ENCODE data around the gene CCNQ. TPM values are rescaled to one million over a fixed set of nuclear protein-coding genes. Genes with fewer than 3 reads are reported as not detected.

Gene CCNQ
- total RNA-seq, 5 donors from 2014 or later (not counting 1 experiment from before 2014, with no cell fraction given) = 12.5 to 29.8 (median 25.5) TPM

DNA sequence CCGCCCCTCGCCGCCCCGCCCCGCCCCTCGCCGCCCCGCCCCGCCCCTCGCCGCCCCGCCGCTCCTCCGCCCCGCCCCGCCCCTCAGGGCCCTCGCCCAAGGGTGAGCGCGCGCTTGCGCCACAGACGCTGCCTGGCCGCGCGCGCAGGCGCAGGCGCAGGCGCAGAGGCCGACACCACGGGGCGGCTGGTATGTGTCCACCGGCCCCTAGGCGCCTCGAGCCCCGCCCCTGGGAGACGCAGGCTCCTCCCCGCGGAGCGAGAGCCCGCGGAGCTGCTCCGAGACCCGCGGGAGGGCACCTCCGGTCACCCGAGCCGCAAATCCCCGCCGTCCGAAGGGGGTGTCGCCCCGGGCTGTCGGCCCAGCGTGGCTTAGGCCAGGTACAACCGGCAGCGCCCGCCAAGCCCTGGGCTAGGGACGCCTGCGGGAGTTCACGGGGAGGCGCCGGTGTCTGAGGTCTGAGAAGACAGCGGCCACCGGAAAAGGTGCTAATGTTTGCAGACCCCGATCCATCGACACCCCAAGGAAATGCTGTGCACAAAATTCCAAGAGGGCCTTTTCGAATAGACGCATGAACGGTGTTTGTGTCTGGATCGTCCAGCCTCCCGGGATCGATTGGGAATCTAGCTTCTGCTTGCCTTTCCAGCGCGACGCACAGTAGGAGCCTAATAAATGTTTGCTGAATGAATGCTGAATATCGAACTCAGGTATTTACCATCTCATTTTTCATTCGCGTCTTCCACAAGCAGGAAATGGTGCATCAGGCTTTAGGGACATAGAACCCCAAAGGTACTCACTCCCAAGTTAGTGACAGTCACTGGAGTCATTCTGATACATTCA, 473 bp upstream of the CCNQ start:
- H3K36me3 Mint-ChIP-seq = peaks cover 5% of the 10 kb centered on the region
- peaks cover 48 to 59% (median 58%) of the 10 kb centered on the region in 3 donors for H3K4me1 Mint-ChIP-seq
- DNase-seq = peak; percentile 56 to 91 (median 74)
- H3K4me3 Mint-ChIP-seq = peak overlapping the region; percentile 76 to 87 (median 82)
- Histone ChIP-seq H3K27ac (ENCODE audit: low read length) (no peak overlapping the region), H3K36me3 (ENCODE audit: control insufficient read depth in 2 of 2, extremely low read depth in 1 of 2, insufficient read depth in 1 of 2, low read length in 1 of 2) (peaks cover 0 to 14% of the 10 kb centered on the region in 2 donors), H3K4me3 (ENCODE audit: control insufficient read depth in 1 of 2, extremely low read depth in 1 of 2, low read length in 1 of 2) (peak overlapping the region; percentile 48 to 73), H3K27me3 (replicated peaks in 1 of 2; ENCODE audit: control insufficient read depth in 2 of 2, extremely low read depth in 1 of 2, insufficient read depth in 2 of 2, low read length in 1 of 2) (no peaks in the 10 kb centered on the region), H3K4me1 (ENCODE audit: control insufficient read depth in 1 of 2, extremely low read depth in 1 of 2, insufficient read depth in 2 of 2, low read length in 2 of 2) (peaks cover 2 to 52% of the 10 kb centered on the region in 2 experiments), H3K9me3 (no peaks in the 10 kb centered on the region)
- 0% methylated on average over 45 of the region's 79 CpGs for WGBS (ENCODE audit: insufficient coverage)
- H3K27me3 Mint-ChIP-seq = peaks cover 0 to 13% of the 10 kb centered on the region in 2 donors
- ChIA-PET POLR2A (no interaction called here), CTCF (interaction anchor here (0.5 to 1.7 kb wide), 4 partner anchors 10 to 97 kb away, joined by 3 to 6 read pairs (median 4); no protein-coding TSS in a partner anchor)
- no peaks in the 10 kb centered on the region for H3K9me3 Mint-ChIP-seq
- ATAC-seq (replicated peaks in 1 of 4) = peak; percentile 83 to 86 (median 84)
- peak overlapping the region; percentile 69 to 84 for H3K27ac Mint-ChIP-seq

GRCh38 chrX:153596981-153597750, 1.8 kb downstream of the CCNQ start:
- WGBS (ENCODE audit: insufficient coverage) = no CpG with 5 or more reads among the region's 6 CpGs
- H3K9me3 Mint-ChIP-seq = no peaks in the 10 kb centered on the region
- peak overlapping the region; percentile 82 to 87 (median 85) for H3K4me3 Mint-ChIP-seq
- no peak for ATAC-seq (replicated peaks in 1 of 4)
- Histone ChIP-seq H3K27ac (ENCODE audit: low read length) (no peak overlapping the region), H3K4me1 (ENCODE audit: control insufficient read depth in 1 of 2, extremely low read depth in 1 of 2, insufficient read depth in 2 of 2, low read length in 2 of 2) (peaks cover 2 to 39% of the 10 kb centered on the region in 2 experiments), H3K9me3 (no peaks in the 10 kb centered on the region), H3K36me3 (ENCODE audit: control insufficient read depth in 2 of 2, extremely low read depth in 1 of 2, insufficient read depth in 1 of 2, low read length in 1 of 2) (peaks cover 4 to 34% of the 10 kb centered on the region in 2 donors), H3K27me3 (replicated peaks in 1 of 2; ENCODE audit: control insufficient read depth in 2 of 2, extremely low read depth in 1 of 2, insufficient read depth in 2 of 2, low read length in 1 of 2) (no peaks in the 10 kb centered on the region), H3K4me3 (ENCODE audit: control insufficient read depth in 1 of 2, extremely low read depth in 1 of 2, low read length in 1 of 2) (no peak overlapping the region)
- POLR2A ChIA-PET = no interaction called here
- H3K36me3 Mint-ChIP-seq = peaks cover 8% of the 10 kb centered on the region
- H3K27me3 Mint-ChIP-seq = peaks cover 0 to 10% of the 10 kb centered on the region in 2 donors
- H3K27ac Mint-ChIP-seq = peak overlapping the region in 1 of 2 donors; percentile 59
- no peak for DNase-seq
- CTCF ChIA-PET = interaction anchor here in 1 of 2 donors (0.6 kb wide), 1 partner anchor 69 kb away, joined by 4 read pairs; no protein-coding TSS in a partner anchor
- peaks cover 37 to 41% (median 40%) of the 10 kb centered on the region in 3 donors for H3K4me1 Mint-ChIP-seq

DNA sequence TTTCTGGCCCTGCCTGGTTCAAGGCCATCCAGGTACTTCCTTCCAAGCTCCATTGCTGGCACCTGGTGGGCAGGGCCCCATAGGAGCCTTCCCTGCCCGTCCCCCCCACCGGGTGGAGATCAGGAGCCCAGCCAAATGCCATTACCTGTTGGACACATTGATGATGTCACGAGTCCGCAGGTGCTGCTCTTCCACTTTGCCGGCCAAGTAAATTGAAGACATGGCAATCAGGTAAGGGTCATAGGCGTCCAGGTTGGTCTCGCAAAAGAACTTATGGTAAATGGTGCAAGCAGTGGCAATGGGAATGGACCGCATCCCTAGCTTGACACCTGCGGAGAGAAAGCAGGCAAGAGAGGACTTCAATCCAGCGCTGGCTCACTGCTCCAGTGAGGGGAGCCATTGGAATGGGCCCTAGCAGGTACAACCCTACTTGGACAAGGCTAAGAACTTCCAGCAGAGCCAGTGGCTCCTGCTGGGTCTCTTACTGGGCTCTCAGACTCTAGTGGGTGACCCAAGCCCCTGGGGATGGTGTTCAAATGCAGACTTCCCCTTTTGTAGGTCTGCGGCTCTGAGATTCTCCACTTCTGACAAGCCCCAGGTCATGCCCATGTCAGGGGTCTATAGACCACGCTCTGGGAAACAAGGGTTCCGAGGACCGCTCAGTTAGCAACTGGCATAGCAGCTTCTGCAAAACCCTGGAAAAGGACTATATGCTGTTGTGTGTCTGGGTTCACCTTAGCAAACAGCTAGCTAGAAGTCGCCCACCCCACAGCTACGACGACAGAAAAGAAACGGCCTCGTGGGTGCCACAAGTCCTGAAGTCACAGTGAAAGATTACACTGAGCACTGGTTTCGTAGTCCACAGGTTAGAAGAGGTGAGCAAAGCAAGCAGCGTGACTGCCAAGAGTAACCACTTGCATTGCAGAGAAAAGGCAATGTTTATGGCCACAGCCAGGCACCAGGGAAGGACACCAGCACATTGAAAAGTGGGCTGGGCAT, 2.8 kb downstream of the CCNQ start:
- no peak for ATAC-seq (replicated peaks in 1 of 4)
- Histone ChIP-seq H3K27ac (ENCODE audit: low read length) (no peak overlapping the region), H3K9me3 (no peaks in the 10 kb centered on the region), H3K4me3 (ENCODE audit: control insufficient read depth in 1 of 2, extremely low read depth in 1 of 2, low read length in 1 of 2) (no peak overlapping the region), H3K4me1 (ENCODE audit: control insufficient read depth in 1 of 2, extremely low read depth in 1 of 2, insufficient read depth in 2 of 2, low read length in 2 of 2) (peaks cover 2 to 39% of the 10 kb centered on the region in 2 experiments), H3K36me3 (ENCODE audit: control insufficient read depth in 2 of 2, extremely low read depth in 1 of 2, insufficient read depth in 1 of 2, low read length in 1 of 2) (peaks cover 10 to 35% of the 10 kb centered on the region in 2 donors), H3K27me3 (replicated peaks in 1 of 2; ENCODE audit: control insufficient read depth in 2 of 2, extremely low read depth in 1 of 2, insufficient read depth in 2 of 2, low read length in 1 of 2) (no peaks in the 10 kb centered on the region)
- WGBS (ENCODE audit: insufficient coverage) = 99% methylated on average over 9 of the region's 21 CpGs
- no peak for DNase-seq
- H3K36me3 Mint-ChIP-seq = peaks cover 15% of the 10 kb centered on the region
- H3K4me1 Mint-ChIP-seq = peaks cover 34 to 35% (median 35%) of the 10 kb centered on the region in 3 donors
- no peak overlapping the region for H3K27ac Mint-ChIP-seq
- CTCF ChIA-PET = interaction anchor here in 1 of 2 donors (1.0 kb wide), 1 partner anchor 67 kb away, joined by 3 read pairs; no protein-coding TSS in a partner anchor
- POLR2A ChIA-PET = no interaction called here
- peak overlapping the region in 1 of 3 donors; percentile 82 for H3K4me3 Mint-ChIP-seq
- peaks cover 0 to 6% of the 10 kb centered on the region in 2 donors for H3K27me3 Mint-ChIP-seq
- H3K9me3 Mint-ChIP-seq = no peaks in the 10 kb centered on the region

GRCh38 chrX:153595387-153595786, 3.6 kb downstream of the CCNQ start:
- CTCF ChIA-PET = interaction anchor here (0.6 to 1.0 kb wide), 2 partner anchors 68 to 73 kb away, joined by 3 read pairs; no protein-coding TSS in a partner anchor
- H3K4me3 Mint-ChIP-seq = no peak overlapping the region
- WGBS (ENCODE audit: insufficient coverage) = 80% methylated on average over 1 of the region's 11 CpGs

GRCh38 chrX:153593811-153594500, 5.0 kb downstream of the CCNQ start:
- Histone ChIP-seq H3K4me3 (ENCODE audit: control insufficient read depth in 1 of 2, extremely low read depth in 1 of 2, low read length in 1 of 2) (no peak overlapping the region), H3K9me3 (no peaks in the 10 kb centered on the region), H3K36me3 (ENCODE audit: control insufficient read depth in 2 of 2, extremely low read depth in 1 of 2, insufficient read depth in 1 of 2, low read length in 1 of 2) (peaks cover 11 to 44% of the 10 kb centered on the region in 2 donors), H3K4me1 (ENCODE audit: control insufficient read depth in 1 of 2, extremely low read depth in 1 of 2, insufficient read depth in 2 of 2, low read length in 2 of 2) (peaks cover 2 to 23% of the 10 kb centered on the region in 2 experiments), H3K27me3 (replicated peaks in 1 of 2; ENCODE audit: control insufficient read depth in 2 of 2, extremely low read depth in 1 of 2, insufficient read depth in 2 of 2, low read length in 1 of 2) (no peaks in the 10 kb centered on the region), H3K27ac (ENCODE audit: low read length) (no peak overlapping the region)
- WGBS (ENCODE audit: insufficient coverage) = 97% methylated on average over 11 of the region's 22 CpGs
- no peak overlapping the region for H3K27ac Mint-ChIP-seq
- peaks cover 0 to 3% of the 10 kb centered on the region in 2 donors for H3K27me3 Mint-ChIP-seq
- peaks cover 19% of the 10 kb centered on the region for H3K36me3 Mint-ChIP-seq
- no peaks in the 10 kb centered on the region for H3K9me3 Mint-ChIP-seq
- no peak for ATAC-seq (replicated peaks in 1 of 4)
- peaks cover 22 to 24% (median 23%) of the 10 kb centered on the region in 3 donors for H3K4me1 Mint-ChIP-seq
- POLR2A ChIA-PET = no interaction called here
- CTCF ChIA-PET = no interaction called here
- no peak for DNase-seq
- H3K4me3 Mint-ChIP-seq = no peak overlapping the region

More at GRCh38 chrX:153595387-153595786, 3.6 kb downstream of the CCNQ start:
- Histone ChIP-seq H3K27ac (ENCODE audit: low read length) (no peak overlapping the region), H3K9me3 (no peaks in the 10 kb centered on the region), H3K27me3 (replicated peaks in 1 of 2; ENCODE audit: control insufficient read depth in 2 of 2, extremely low read depth in 1 of 2, insufficient read depth in 2 of 2, low read length in 1 of 2) (no peaks in the 10 kb centered on the region), H3K4me1 (ENCODE audit: control insufficient read depth in 1 of 2, extremely low read depth in 1 of 2, insufficient read depth in 2 of 2, low read length in 2 of 2) (peaks cover 2 to 33% of the 10 kb centered on the region in 2 experiments), H3K4me3 (ENCODE audit: control insufficient read depth in 1 of 2, extremely low read depth in 1 of 2, low read length in 1 of 2) (no peak overlapping the region), H3K36me3 (ENCODE audit: control insufficient read depth in 2 of 2, extremely low read depth in 1 of 2, insufficient read depth in 1 of 2, low read length in 1 of 2) (peaks cover 10 to 38% of the 10 kb centered on the region in 2 donors)
- DNase-seq = no peak
- ATAC-seq (replicated peaks in 1 of 4) = no peak
- Mint-ChIP-seq H3K4me1 (peaks cover 26 to 30% (median 30%) of the 10 kb centered on the region in 3 donors), H3K27ac (no peak overlapping the region), H3K27me3 (peaks cover 0 to 6% of the 10 kb centered on the region in 2 donors), H3K36me3 (peaks cover 16% of the 10 kb centered on the region), H3K9me3 (no peaks in the 10 kb centered on the region)
- POLR2A ChIA-PET = no interaction called here

Measured in T-cell (primary cell).